AG09319 (cell line): ENCODE results near the gene LSAMP.

ENCODE experiments used
- DNase-seq: peaks from one replicate; pipeline ENCODE4 v3.0.0-alpha.2; 2010; ENCODE audit warnings: low read depth; ENCODE audit errors: extremely low read depth
- TF ChIP-seq, protein P1 (sequence below): IDR thresholded peaks from 2 replicates; pipeline ENCODE4 v1.5.1; 2011; ENCODE audit warnings: low read depth, mild to moderate bottlenecking, inconsistent platforms, low read length, moderate library complexity

Gene LSAMP

DNA sequence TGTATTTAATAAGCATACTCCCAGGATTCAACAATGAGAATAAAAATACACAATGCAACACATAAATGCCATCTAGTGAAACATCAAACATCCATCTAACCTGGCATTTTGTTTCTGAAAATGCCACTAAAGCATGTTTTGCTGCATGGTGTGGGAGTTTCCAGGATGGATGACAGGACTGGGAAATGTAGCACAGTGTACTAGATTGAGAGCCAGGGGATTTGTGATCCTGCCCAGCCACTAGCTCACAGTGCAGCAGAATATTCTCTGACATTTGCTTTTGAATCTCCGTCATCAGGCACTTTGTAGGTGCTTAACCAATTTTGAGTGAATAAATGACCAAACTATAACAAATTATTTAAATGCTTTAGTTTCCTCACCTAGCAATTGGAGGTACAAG is 417.1 kb downstream of the LSAMP start:
- TF ChIP-seq, protein P1, sequence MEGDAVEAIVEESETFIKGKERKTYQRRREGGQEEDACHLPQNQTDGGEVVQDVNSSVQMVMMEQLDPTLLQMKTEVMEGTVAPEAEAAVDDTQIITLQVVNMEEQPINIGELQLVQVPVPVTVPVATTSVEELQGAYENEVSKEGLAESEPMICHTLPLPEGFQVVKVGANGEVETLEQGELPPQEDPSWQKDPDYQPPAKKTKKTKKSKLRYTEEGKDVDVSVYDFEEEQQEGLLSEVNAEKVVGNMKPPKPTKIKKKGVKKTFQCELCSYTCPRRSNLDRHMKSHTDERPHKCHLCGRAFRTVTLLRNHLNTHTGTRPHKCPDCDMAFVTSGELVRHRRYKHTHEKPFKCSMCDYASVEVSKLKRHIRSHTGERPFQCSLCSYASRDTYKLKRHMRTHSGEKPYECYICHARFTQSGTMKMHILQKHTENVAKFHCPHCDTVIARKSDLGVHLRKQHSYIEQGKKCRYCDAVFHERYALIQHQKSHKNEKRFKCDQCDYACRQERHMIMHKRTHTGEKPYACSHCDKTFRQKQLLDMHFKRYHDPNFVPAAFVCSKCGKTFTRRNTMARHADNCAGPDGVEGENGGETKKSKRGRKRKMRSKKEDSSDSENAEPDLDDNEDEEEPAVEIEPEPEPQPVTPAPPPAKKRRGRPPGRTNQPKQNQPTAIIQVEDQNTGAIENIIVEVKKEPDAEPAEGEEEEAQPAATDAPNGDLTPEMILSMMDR, result no peak
- DNase-seq, result no peak

DNA sequence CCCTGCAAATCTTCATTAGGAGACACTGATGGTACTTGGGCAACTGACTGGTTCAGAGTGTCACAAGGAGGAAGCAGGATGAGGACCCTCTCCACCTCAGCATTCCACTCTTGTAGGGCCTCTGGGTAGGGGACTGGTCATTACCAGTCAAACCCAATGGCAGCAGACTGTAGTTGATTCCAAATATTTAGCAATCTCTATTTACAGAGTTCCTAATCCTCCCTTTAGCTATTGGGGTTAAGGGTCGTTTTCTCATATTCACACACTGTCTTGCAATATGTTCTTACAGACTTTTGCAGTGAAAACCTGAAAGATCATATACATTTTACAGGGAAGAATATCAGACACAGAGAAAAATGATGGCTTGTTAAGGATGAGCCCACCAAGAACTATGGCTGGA is 424.3 kb downstream of the LSAMP start:
- TF ChIP-seq, protein P1, result no peak
- no peak for DNase-seq

DNA sequence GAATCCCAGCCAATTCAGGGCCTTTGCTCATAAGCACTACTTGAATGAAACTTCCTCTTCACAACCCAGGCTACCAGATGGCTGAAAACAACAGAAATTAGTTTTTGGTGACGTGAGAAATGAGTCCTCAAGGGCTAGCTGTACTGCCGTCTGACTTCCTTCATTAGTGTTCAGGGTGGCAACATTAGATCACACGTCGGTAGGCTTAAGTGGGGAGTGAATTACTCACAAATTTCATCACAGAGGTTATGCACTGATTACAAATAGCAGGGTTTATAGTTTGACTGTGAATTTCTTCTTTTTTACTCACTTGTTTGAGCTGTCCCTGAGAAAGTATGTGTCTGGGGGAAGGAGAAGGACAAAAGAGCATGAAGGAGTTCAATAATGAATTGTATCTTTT is 424.8 kb downstream of the LSAMP start:
- TF ChIP-seq, protein P1, result no peak
- no peak for DNase-seq

GRCh38 chr3:116019254-116019763 is 426.0 kb downstream of the LSAMP start:
- no peak for DNase-seq
- TF ChIP-seq, protein P1, result no peak

- TF ChIP-seq, protein P1, result no peak
- no peak for DNase-seq
These were observed 426.6 kb downstream of the LSAMP start for GRCh38 chr3:116018646-116019045.

GRCh38 chr3:116015931-116016330 is 429.4 kb downstream of the LSAMP start:
- TF ChIP-seq, protein P1, result no peak
- DNase-seq, result no peak

GRCh38 chr3:116007000-116007399 is 438.3 kb downstream of the LSAMP start:
- TF ChIP-seq, protein P1, result no peak
- no peak for DNase-seq
